HG03066 (cell line): ENCODE measurements around the gene STK17A.

ENCODE experiments used
- ATAC-seq: cut with Tn5 transposase; IDR thresholded peaks from one replicate; pipeline ENCODE4 v1.9.1; 2021; ENCODE audit warnings: low read depth; ENCODE audit not compliant: unreplicated experiment

The STK17A gene

DNA sequence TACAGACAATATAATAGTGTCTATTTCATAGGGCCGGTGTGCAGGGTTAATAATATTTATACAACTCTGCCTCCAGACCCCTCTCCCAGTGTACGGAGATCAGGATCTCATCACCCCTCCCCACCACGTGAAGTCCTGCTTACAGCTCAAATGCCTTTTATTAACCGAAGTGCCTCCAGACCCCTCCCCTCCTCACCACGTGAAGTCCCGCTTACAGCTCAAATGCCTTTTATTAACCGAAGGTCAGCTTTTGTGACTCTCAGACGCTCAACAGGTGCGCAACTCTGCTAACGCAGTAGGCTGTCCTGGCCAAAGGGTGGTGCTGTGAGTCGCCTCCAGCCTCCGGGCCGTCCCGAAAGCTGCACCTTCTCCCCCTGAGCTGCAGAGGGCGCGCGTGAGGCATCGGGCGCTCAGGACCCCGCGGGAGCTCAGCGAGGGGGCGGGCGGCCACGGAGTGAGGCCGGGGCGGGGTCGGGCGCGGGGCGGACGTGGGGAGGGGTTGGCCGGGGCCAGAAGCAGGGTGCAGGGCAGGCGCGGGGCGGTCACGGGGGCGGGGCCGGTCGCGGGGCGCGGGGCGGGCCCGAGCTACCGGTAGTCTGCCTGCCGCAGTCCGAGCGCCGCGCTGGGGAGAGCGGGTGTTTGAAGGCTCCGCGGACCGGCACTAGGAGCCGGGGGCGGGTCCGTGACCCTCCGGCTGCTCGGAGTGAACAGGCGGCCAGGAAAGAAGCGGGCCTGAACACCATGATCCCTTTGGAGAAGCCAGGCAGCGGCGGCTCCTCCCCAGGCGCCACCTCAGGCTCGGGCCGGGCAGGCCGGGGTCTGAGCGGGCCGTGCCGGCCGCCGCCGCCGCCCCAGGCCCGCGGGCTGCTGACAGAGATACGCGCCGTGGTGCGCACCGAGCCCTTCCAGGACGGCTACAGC, at the start of gene STK17A:
TSS of gene STK17A (plus strand) at position 606 of the 921 bp plus-strand sequence. CDS start at position 742, 136 bp downstream.
- peak; percentile 61 for ATAC-seq

DNA sequence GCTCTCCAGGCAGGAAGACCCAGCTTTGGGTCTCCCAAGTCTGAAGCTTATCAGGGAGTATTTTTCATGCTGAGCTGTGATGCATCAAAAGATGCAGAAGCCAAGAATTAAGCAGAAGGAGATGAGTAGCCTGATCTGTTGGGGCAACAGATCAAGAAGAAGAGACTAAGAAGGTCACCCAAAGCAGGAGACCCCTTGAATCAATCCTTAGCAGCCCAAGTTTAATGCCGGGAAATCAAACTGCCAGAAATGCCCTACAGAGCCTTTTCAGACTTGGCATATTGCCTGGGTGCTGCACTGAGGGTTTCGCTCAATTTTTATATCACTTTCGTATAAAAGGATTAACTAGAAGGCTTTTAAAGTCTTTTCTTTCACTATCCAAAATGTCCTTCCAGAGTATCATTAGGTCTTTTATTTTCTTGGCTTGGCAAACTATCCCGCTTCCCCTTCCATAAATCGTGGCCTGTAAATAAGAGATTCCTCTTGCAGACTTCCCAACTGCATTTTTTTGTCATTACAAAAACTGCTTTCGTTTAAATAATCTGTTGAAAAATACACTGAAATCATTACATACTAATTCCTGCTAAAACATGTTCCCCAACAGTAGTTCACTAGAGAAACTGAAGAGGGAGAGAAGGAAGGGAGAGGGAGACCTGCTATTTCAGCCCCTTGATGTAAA, 49.0 kb upstream of the STK17A start:
- no peak for ATAC-seq

- no peak for ATAC-seq
Measured at GRCh38 chr7:43535031-43535451, 47.9 kb upstream of the STK17A start.

DNA sequence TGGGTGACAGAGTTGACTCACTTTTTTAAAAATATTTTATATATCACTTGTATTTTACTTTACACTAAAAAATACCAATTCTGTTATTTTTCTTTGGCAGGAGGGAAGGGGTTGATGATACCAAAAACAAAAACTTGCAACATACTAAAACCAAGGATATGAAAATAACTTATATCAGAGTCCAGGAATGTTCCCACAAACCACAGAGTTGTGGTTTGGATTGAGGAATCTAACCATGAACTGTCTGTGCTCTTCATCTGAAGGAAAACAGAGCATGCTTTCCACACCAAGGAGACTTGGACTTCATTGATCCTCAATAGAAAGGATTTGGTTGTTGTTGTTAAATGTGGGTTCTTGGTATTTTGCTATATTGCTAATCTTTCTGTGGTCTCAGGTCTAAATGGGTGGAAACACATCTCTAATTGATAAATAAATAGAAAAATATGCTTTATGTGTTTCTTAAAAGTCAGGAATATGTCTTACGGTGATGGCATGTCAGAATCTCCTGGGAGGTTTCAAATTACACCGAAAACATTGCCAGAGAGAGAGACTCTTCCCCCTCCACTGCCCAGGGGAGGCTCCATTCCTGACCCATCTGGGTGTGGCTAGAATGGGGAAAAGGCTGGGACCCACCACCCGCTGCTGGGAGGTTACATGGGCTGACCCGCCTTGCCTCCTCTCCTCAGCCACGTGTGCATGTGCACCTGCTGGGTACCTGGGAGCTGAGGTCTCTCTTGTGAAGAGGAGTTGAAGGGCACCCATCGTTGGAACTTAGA, 46.9 kb upstream of the STK17A start:
- no peak for ATAC-seq

DNA sequence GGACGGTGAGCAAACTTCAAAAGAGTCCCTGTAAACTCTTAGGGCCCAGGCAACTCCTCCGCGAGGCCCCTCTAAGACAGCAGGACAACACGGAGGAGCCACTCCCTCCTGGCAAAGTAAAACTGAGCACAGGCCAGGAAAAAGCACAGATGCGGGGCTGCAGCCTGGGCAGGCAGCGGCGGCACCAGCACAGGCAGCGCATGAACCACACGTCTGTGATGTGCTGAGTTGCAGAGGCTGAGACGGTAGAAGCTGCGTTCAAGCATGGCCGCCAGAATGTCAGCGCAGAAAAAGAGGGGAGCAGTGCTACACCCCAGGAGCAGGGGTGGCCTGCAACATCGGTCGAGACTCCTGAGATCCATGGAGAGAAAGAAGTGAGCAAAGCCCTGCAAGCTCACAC, 46.1 kb upstream of the STK17A start:
- ATAC-seq, result no peak

DNA sequence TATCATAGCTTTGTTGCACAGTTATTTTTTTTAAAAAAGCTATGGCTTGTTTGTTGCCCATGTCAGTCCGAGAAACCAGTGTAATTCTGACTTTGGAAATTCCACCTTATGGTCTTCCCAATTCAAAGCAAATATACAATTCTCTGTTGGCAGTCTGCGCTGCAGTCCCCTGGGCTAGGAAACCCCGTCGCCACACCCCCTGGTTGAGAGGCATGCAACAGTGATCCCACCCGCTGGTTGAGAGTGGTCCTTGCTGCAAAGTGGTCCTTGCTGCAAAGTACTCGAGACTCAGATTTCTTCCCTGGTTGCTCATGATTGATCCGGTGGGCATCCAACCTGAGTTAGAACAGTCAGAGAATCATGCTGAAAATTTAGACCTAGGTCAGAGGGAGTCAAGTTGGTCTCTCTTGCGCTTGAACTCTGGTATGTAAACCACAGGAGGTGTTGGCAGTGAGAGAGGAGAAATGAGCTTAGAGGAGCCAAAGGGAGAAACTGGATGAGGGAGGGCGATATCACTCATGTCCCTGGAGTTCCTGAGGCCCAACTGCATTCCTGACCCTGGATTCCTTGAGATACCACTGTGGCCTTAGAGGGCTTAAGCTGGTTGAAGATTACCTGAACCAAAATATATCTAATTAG, 45.0 kb upstream of the STK17A start:
- no peak for ATAC-seq

DNA sequence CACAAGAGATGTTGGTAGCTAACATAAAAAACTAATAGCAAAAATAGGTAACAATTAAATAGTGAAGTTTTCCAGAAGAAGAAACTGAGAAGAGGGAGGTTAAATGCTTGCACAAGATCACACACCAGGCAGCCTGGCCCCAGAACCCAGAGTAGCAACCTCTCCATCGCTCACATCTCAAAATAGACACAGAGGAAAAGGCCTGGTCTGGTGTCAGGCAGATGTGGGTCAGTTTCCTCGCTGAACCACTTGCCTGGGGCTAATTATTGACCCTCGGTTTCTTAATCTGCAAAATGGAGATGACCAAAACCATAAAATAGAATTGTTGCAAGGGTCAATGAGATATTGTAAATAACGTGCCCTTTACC, 44.5 kb upstream of the STK17A start:
- ATAC-seq, result no peak

DNA sequence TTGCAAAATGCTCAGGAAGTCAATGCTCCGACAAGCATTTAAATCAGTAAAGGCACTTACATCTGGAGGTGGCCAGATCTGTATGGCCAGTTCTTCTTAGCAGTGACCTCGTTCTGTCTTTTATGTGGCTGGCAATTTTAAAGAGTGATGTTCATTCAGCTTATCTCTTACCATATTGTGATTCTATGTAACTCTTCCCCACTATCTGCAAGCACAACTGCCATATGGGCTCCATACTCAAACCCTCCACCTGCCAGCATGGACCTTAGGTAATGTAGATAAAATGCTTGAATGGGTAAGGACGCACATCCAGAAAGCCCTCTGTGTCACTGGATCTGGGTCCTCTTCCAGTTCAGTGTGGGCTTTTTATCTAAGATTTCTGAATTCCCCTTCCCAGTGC, 42.4 kb upstream of the STK17A start:
- no peak for ATAC-seq

DNA sequence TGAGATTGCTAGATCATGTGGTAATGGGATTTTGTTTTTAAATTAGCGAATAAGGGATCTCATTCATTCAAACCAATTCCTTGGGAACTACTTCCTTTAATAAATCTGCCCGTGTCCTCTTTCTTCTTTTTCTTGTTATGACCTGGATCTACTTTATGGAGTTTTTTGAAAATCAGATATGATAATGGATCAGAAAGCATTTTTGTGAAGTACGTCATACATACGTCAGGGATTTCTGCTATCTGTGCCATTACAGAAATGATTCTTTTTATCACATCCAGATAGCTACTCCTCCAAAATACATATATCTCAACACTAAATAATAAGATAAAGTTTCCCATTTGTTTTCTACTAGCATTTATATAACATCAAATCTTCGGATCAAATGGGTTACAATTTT, 40.2 kb upstream of the STK17A start:
- no peak for ATAC-seq

DNA sequence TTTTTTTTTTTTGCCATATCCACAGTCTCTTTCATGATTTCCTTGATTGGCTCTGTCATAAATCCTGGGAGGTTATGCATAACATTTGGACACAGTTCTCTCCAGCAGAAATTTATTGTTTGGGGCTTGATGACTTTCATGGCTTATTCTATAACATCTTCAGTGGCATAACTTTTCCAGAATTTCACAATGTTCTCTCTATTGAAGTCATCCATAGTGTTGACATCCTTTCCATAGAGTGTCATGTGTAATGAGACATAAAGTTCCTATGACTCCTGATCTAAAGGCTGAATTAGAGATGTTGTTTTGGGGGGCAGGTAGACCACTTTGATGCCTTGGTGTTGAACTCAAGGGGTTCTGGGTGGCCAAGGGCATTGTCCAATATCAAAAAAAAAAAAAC, 36.7 kb upstream of the STK17A start:
- ATAC-seq, result no peak

- ATAC-seq, result no peak
Measured at GRCh38 chr7:43550427-43550826, 32.5 kb upstream of the STK17A start.

DNA sequence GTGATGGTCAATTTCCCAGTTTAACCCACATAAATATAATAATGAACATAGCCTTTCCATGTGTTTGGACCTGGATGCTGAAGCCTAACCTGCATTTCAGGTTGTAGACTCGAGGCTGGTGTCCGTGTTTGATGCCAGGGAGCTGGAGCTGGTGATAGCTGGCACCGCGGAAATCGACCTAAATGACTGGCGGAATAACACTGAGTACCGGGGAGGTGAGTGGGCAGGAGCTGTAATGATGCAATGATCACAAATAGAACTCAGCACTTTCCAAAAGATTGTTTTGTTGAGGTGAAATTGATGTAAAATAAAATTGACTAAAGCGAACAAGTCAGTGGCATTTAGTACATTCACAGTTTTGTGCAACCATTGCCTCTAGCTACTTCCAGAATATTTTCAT, 30.8 kb upstream of the STK17A start:
- ATAC-seq, result no peak

DNA sequence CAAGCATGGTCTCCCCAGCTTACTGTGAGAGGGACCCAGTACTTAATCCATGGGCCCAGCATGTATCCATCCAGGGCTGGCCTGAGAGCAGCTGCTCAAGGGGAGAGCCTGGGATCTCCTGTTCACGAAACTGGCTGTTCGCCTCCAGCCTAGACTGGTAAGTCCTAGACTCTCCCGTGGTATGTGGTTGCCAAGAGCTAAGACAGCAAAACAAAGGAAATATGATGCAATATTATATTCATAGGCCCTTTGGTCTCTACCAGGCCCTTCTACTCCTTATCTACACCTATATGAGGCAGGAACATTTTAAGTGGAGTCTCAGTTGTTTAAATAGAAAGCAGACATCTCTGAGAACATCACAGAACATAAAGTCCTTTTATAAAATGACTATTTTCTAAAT, 28.9 kb upstream of the STK17A start:
- no peak for ATAC-seq

DNA sequence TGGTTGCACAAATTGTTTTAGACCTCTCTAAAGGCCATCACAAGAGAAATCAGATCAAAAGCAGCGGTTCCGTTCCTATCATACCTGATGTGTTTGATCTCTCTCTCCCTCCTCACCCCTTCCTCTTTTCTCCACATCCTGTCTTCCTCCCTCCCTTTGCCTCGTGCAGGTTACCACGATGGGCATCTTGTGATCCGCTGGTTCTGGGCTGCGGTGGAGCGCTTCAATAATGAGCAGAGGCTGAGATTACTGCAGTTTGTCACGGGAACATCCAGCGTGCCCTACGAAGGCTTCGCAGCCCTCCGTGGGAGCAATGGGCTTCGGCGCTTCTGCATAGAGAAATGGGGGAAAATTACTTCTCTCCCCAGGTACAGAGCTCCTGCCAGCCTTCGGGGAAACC, 28.5 kb upstream of the STK17A start:
- no peak for ATAC-seq

DNA sequence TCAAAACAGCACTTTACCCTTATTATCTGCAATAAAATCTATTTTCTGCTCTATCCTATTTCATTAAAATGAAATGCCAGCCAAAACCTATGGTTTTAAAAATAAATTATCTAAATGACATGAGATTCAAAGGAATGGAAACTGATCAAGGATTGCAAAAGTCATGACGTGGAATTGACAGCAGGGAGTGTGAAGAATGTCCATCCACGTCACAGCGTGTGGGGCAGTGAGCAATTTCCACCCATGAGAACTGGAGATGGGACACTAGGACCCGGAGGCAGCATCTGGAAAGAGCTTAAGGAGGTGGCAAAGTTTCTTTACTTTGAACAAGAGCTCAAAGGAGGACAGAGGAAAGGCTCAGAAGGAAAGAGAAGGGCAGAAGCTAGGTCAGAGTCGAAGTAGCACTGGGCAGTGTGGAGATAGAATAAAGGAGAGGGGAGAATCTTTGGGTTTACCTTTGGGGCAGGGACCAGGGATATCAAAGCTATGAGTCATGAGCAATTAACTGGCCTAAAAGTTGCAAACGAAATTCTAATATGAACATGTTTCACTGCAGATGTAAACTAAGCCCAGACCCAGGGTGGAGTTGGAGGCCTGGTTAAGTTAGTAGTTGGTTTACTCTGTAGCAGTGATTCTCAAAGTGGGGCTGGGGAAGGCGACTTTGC, 24.9 kb upstream of the STK17A start:
- no peak for ATAC-seq

DNA sequence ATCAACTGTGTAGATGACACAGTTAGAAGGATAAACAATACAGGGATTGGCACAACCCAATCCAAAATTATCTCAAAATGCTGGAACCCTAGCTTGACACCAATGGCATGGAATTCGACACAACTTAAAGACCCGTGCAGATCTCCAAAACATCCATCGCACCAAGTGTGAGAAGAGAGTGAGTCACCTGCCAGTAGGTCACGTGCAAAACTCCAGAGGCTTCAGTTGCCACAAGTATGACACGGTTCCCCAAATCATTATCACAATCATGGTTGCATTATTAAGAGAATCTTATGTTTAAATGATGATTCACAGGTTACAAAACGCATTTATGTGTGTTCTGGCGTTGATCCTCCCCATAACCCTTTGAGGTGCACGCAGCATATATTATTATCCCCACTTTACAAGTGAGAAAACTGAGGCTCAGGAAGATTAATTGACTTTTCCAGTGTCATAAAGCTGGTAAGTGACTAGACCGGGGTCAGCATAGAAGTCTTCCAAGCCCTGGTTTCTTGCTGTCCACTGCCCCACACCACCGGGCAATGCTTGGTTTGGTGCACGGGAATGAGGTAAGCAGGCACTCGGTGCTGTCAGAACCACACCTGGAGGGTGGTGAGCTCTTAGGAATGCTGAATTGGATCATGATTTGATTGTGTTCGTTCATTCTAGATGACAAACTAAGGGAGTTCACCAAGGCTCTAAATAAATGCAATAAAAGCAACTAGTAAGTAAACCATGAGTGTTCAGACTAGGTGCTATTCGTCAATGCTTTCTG, 23.6 kb upstream of the STK17A start:
- no peak for ATAC-seq

- no peak for ATAC-seq
Measured at GRCh38 chr7:43559946-43560335, 23.0 kb upstream of the STK17A start.

GRCh38 chr7:43560742-43561330, 22.1 kb upstream of the STK17A start:
- no peak for ATAC-seq

DNA sequence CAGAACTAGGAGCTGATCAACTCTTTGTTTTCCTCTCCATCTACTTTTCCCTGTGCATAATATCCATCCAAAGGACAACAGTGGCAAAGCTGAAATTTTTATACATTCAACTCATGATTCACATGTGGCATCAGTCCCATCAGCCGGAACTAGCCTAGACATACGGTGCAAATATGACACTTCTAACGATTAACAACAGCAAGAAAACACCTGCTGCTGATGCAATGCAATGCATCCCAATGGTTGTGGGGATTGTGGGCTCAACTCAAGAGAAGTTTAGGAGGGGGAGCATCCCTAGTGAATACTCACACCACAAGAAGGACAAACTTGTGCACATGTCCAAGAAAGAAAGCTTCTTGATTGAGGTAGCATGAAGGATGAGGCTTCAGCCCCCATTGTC, 20.5 kb upstream of the STK17A start:
- ATAC-seq, result no peak
